DLD1 (cell line): ENCODE measurements around the gene FDCSP.
"Not testable (repeated sequence)": the region's sequence is repeated elsewhere in the genome, so short reads cannot be mapped to it uniquely, and the experiment has no call there.

Experiments
- in situ Hi-C: cut with HindIII; loops from 2 replicates; pipeline ENCODE4 v1.10.0; 2017; ENCODE audit warnings: low sequenced_read_pairs

The FDCSP gene

GRCh38 chr4:70239131-70239883 is 13.4 kb downstream of the FDCSP start:
- in situ Hi-C loops, result no loop called here

GRCh38 chr4:70239884-70240591 is 14.1 kb downstream of the FDCSP start:
- in situ Hi-C loops, result no loop called here

- in situ Hi-C loops, result not testable (repeated sequence)
These were observed 16.4 kb downstream of the FDCSP start, which contains the start of gene CSN3 for GRCh38 chr4:70242297-70242696. Gene CSN3, plus strand, starts transcription at chr4:70242597. Its CDS starts 2,223 bp downstream, at chr4:70244820.

GRCh38 chr4:70243091-70243490 is 17.2 kb downstream of the FDCSP start:
- in situ Hi-C loops, result no loop called here

- in situ Hi-C loops, result no loop called here
These were observed 25.5 kb downstream of the FDCSP start for GRCh38 chr4:70251250-70251944.

- in situ Hi-C loops, result no loop called here
These were observed 26.0 kb downstream of the FDCSP start for GRCh38 chr4:70251945-70252277.

GRCh38 chr4:70269674-70270073 is 43.8 kb downstream of the FDCSP start:
- in situ Hi-C loops, result no loop called here

DNA sequence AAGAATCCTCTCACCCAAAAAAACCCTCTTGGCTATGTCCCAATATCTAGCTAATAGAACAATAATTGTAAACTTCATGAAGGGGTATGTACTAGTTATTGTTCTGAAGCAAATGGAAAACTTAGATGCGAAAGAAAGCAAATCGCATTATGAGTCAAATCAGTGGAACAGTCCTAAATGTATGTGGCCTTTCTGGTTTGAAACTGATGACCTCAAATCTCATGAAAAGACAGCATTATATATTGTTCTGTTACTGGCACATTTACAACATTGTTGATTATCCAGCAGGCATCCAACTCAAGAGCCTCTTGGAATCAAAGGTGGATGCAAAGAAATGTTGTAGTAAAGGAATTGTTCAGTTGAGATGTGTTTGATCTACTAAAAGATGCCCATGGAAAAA is 51.2 kb downstream of the FDCSP start:
- in situ Hi-C loops, result no loop called here

DNA sequence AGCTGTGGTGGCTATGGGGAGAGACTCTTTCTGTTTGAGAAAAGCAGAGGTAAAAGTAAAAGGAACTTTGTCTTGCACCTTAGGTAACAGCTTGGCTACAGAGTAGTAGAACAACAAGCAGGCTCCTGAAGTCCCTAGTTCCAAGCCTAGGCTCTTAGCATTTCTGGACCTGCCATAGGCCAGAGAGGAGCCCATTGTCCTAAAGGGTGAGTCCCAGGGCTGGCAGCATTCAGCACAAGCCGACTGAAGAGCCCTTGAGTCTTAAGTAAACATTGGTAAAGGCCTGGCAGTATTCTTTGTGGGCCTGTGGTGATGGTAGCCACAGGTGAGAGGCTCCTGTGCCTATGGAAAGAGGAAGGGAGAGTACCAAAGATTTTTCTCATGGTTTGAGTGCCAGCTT is 54.6 kb downstream of the FDCSP start:
- in situ Hi-C loops, result no loop called here
